ENCODE measurements around the gene TRIM17. TPM values are rescaled to one million over a fixed set of nuclear protein-coding genes. Genes with fewer than 3 reads are reported as not detected.

Gene TRIM17
- total and polyA plus RNA-seq, 9 of the 15 experiments (the other 6 are each of a cell fraction or from before 2014, with no cell fraction given) = not detected

DNA sequence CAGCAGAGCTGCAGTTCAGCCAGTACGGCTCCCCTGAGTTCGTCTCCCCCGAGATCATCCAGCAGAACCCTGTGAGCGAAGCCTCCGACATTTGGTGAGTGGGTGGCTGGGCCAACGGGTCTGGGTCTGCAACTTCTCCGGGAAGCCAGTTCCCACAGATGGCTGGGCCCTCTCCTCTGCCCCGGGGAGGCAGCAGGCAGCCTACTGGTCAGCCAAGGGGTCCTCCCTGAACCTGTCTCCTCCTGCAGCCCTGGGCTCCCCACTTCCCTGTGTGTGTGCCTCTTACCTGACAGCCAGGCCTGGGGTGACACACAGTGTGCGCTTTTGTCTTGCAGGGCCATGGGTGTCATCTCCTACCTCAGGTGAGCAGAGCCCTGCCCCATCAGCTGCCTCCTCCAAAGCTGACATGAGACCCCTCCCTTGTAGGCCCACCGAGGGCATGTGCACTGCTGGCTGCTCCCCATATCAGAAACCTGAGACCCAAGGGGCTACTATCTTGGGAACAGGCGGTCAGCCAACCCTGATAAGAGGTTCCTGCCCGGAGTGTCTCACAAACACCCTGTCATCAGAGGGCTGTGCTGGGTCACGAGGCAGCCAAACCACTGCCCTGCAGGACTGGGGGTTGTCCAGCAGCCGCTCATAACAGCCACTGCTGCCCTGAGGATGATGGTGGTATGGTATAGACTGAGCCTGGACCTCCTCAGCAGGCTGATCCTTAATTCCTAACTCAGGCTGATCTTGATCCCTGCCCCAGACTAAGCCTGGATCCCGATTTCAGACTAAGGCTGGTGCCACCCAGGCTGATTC is 47.7 kb downstream of the TRIM17 start (continued):
- TF ChIP-seq, protein P1, sequence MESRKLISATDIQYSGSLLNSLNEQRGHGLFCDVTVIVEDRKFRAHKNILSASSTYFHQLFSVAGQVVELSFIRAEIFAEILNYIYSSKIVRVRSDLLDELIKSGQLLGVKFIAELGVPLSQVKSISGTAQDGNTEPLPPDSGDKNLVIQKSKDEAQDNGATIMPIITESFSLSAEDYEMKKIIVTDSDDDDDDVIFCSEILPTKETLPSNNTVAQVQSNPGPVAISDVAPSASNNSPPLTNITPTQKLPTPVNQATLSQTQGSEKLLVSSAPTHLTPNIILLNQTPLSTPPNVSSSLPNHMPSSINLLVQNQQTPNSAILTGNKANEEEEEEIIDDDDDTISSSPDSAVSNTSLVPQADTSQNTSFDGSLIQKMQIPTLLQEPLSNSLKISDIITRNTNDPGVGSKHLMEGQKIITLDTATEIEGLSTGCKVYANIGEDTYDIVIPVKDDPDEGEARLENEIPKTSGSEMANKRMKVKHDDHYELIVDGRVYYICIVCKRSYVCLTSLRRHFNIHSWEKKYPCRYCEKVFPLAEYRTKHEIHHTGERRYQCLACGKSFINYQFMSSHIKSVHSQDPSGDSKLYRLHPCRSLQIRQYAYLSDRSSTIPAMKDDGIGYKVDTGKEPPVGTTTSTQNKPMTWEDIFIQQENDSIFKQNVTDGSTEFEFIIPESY (CRISPR knock-in tag; IDR thresholded peaks at IDR 0.05) = peak; percentile 62; the same call in 1 of the 2 replicates
- TF ChIP-seq PHB (CRISPR knock-in tag; IDR thresholded peaks at IDR 0.05) (no peak), ZNF507 (tag; conservative IDR thresholded peaks at IDR 0.05) (no peak), ZNF140 (CRISPR knock-in tag; IDR thresholded peaks at IDR 0.05) (no peak), ZNF124 (CRISPR knock-in tag; IDR thresholded peaks at IDR 0.05) (no peak), TAF1 (IDR thresholded peaks at IDR 0.05; ENCODE audit: control insufficient read depth, extremely low read depth, insufficient read depth, low read length, severe bottlenecking) (no peak), ZNF253 (CRISPR knock-in tag; conservative IDR thresholded peaks at IDR 0.05) (no peak), ZBTB7A (IDR thresholded peaks at IDR 0.05; ENCODE audit: borderline replicate concordance, control insufficient read depth, low read depth, low read length) (peak; percentile 97), TFAM (CRISPR knock-in tag; conservative IDR thresholded peaks at IDR 0.05) (no peak), MYBL2 (IDR thresholded peaks at IDR 0.05; ENCODE audit: low read depth) (no peak), MYBL2 (CRISPR knock-in tag; IDR thresholded peaks at IDR 0.05; ENCODE audit: borderline replicate concordance) (no peak), JUND (IDR thresholded peaks at IDR 0.05; ENCODE audit: borderline replicate concordance, low read depth, low read length) (peak; percentile 94), JUND (tag; IDR thresholded peaks at IDR 0.05; ENCODE audit: borderline replicate concordance, low read depth, low read length) (peak; percentile 73; the same call in 2 of the 3 replicates), CEBPG (CRISPR knock-in tag; IDR thresholded peaks at IDR 0.05) (no peak), CEBPG (tag; conservative IDR thresholded peaks at IDR 0.05 in 1 of 2, IDR thresholded peaks at IDR 0.05 in 1 of 2) (no peak), ZNF197 (CRISPR knock-in tag; IDR thresholded peaks at IDR 0.05; ENCODE audit: low read depth) (peak; percentile 25; the same call in 1 of the 2 replicates), PRPF4 (IDR thresholded peaks at IDR 0.05; ENCODE audit: insufficient read depth, low read depth, low read length, poor library complexity, severe bottlenecking) (no peak), GABPB1 (CRISPR knock-in tag; IDR thresholded peaks at IDR 0.05) (peak; percentile 73), MIER1 (IDR thresholded peaks at IDR 0.05; ENCODE audit: low read depth) (no peak), ZNF224 (CRISPR knock-in tag; IDR thresholded peaks at IDR 0.05) (no peak), MTA3 (IDR thresholded peaks at IDR 0.05; ENCODE audit: borderline replicate concordance) (peak; percentile 93), BMI1 (IDR thresholded peaks at IDR 0.05; ENCODE audit: low read length) (no peak)
- TF ChIP-seq, protein P2, sequence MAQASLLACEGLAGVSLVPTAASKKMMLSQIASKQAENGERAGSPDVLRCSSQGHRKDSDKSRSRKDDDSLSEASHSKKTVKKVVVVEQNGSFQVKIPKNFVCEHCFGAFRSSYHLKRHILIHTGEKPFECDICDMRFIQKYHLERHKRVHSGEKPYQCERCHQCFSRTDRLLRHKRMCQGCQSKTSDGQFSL (CRISPR knock-in tag; IDR thresholded peaks at IDR 0.05) = no peak; the same call in 1 of the 2 replicates
- TF ChIP-seq, protein P2 (tag; IDR thresholded peaks at IDR 0.05) = no peak; a peak in 1 of 4 replicates
- TF ChIP-seq, protein P3, sequence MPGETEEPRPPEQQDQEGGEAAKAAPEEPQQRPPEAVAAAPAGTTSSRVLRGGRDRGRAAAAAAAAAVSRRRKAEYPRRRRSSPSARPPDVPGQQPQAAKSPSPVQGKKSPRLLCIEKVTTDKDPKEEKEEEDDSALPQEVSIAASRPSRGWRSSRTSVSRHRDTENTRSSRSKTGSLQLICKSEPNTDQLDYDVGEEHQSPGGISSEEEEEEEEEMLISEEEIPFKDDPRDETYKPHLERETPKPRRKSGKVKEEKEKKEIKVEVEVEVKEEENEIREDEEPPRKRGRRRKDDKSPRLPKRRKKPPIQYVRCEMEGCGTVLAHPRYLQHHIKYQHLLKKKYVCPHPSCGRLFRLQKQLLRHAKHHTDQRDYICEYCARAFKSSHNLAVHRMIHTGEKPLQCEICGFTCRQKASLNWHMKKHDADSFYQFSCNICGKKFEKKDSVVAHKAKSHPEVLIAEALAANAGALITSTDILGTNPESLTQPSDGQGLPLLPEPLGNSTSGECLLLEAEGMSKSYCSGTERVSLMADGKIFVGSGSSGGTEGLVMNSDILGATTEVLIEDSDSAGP (CRISPR knock-in tag; IDR thresholded peaks at IDR 0.05) = no peak

Data from K562 (cell line).